Activated CD4-positive, alpha-beta T cell treated with anti-CD3 and anti-CD28 coated beads for 36 hours (primary cell): ENCODE measurements around the gene APAF1. TPM values are rescaled to one million over a fixed set of nuclear protein-coding genes. Genes with fewer than 3 reads are reported as not detected.

Source experiments
- total RNA-seq, 2 experiments: library from RNA; stranded (reverse); gene quantifications; one replicate each; pipeline ENCODE4 v1.2.3, GENCODE V29; 2021

The APAF1 gene
- total RNA-seq, 2 experiments from 2014 or later: 16.5 to 17.4 TPM

Other genes starting within 250 kb of the APAF1 start
- 100 to 1,000 TPM; 328 to 429 TPM for gene TMPO, start 129.7 kb upstream of the APAF1 start, total RNA-seq
- gene SLC25A3, start 51.6 kb upstream of the APAF1 start, total RNA-seq: 100 to 1,000 TPM; 426 to 591 TPM
- 10 to 100 TPM; 20.1 to 27.0 TPM for gene IKBIP, start 502 bp upstream of the APAF1 start, total RNA-seq